Thoracic aorta (tissue), 2 donors: ENCODE results near the gene PERM1. TPM values are rescaled to one million over a fixed set of nuclear protein-coding genes. Genes with fewer than 3 reads are reported as not detected.
A peak's percentile ranks its signal among the peaks of the same experiment; 100 is the strongest.
"Not testable (repeated sequence)": the region's sequence is repeated elsewhere in the genome, so short reads cannot be mapped to it uniquely, and the experiment has no call there.

Source experiments
- ATAC-seq: fragments of 150-250 bp; one replicate; pipeline ENCODE4 v1.8.0; 2017; ENCODE audit warnings: low read depth; ENCODE audit not compliant: insufficient number of reproducible peaks, low FRiP score
- DNase-seq: peaks from one replicate; pipeline ENCODE4 v3.0.0-alpha.2; 2020; ENCODE audit warnings: low spot score
- H3K27ac ChIP-seq, 2 donors: fragments of 200-600 bp; sonication (generic); 1 replicate in 1 of 2; 2 replicates in 1 of 2; pipeline ENCODE4 v1.5.1; 2016; ENCODE audit warnings: mild to moderate bottlenecking in 2 of 2, moderate library complexity in 2 of 2
- H3K27me3 ChIP-seq: fragments of 200-600 bp; sonication (generic); replicated peaks from 2 replicates; pipeline ENCODE4 v1.6.0; 2016; ENCODE audit warnings: mild to moderate bottlenecking; ENCODE audit not compliant: insufficient read depth
- H3K36me3 ChIP-seq: fragments of 200-600 bp; sonication (generic); one replicate; pipeline ENCODE4 v1.5.1; 2016
- H3K4me1 ChIP-seq, 2 donors: fragments of 200-600 bp; sonication (generic); 1 replicate in 1 of 2; 2 replicates in 1 of 2; pipeline versions ENCODE4 v1.5.1 to v1.6.0; 2016; ENCODE audit warnings: low read depth in 2 of 2, mild to moderate bottlenecking in 1 of 2; ENCODE audit not compliant: control insufficient read depth in 1 of 2
- H3K4me3 ChIP-seq: fragments of 200-600 bp; sonication (generic); 2 replicates; pipeline ENCODE4 v1.5.1; 2016; ENCODE audit warnings: mild to moderate bottlenecking
- H3K9me3 ChIP-seq: fragments of 200-600 bp; sonication (generic); 2 replicates; pipeline ENCODE4 v1.5.1; 2016
- CTCF ChIP-seq: fragments of 200-600 bp; sonication (generic); IDR thresholded peaks from one replicate; pipeline ENCODE4 v1.5.1; 2019; ENCODE audit warnings: antibody characterized with exemption
- total RNA-seq, 2 donors: library from RNA; depleted of rRNA; stranded (reverse); fragments of >200 nt; gene quantifications; one replicate each; pipeline versions ENCODE4 v1.1.0 to v1.2.3, GENCODE V29; 2016

Gene PERM1
- total RNA-seq, 2 donors from 2014 or later: 0.54 to 0.99 TPM

GRCh38 chr1:1021010-1021919 lies 39.4 kb upstream of the PERM1 start:
- ATAC-seq (no peak), DNase-seq (no peak)
- H3K9me3 ChIP-seq: no peaks in the 10 kb centered on the region
- no peak overlapping the region for H3K27ac ChIP-seq
- H3K4me3 ChIP-seq: peak overlapping the region; percentile 86
- no peaks in the 10 kb centered on the region for H3K36me3 ChIP-seq
- no peaks in the 10 kb centered on the region for H3K27me3 ChIP-seq
- no peak for TF ChIP-seq CTCF
- H3K4me1 ChIP-seq: peaks cover 8 to 17% of the 10 kb centered on the region in 2 donors

GRCh38 chr1:1020415-1021009 lies 38.6 kb upstream of the PERM1 start:
- DNase-seq (no peak), ATAC-seq (no peak)
- H3K4me3 ChIP-seq: peak overlapping the region; percentile 86
- no peak overlapping the region for H3K27ac ChIP-seq
- peaks cover 8 to 17% of the 10 kb centered on the region in 2 donors for H3K4me1 ChIP-seq
- H3K36me3 ChIP-seq: no peaks in the 10 kb centered on the region
- no peaks in the 10 kb centered on the region for H3K27me3 ChIP-seq
- no peaks in the 10 kb centered on the region for H3K9me3 ChIP-seq
- no peak for TF ChIP-seq CTCF

GRCh38 chr1:1020000-1020404 lies 38.1 kb upstream of the PERM1 start, which contains the start of gene AGRN:
Gene AGRN (plus strand): TSS chr1:1020120. CDS start chr1:1020173, 53 bp downstream.
- ATAC-seq: no peak
- DNase-seq: no peak

GRCh38 chr1:1019122-1019999 lies 37.5 kb upstream of the PERM1 start:
- TF ChIP-seq CTCF: peak; percentile 49
- H3K9me3 ChIP-seq: no peaks in the 10 kb centered on the region
- no peaks in the 10 kb centered on the region for H3K27me3 ChIP-seq
- H3K4me3 ChIP-seq: peak overlapping the region; percentile 86
- no peaks in the 10 kb centered on the region for H3K36me3 ChIP-seq
- ATAC-seq: peak; percentile 87
- H3K4me1 ChIP-seq: peaks cover 8 to 24% of the 10 kb centered on the region in 2 donors
- no peak for DNase-seq
- H3K27ac ChIP-seq: no peak overlapping the region

More at GRCh38 chr1:1020000-1020404, 38.1 kb upstream of the PERM1 start, which contains the start of gene AGRN:
- no peak within 1 kb of the TSS for H3K27ac ChIP-seq
- H3K4me3 ChIP-seq: peak within 1 kb of the TSS; percentile 86
- TF ChIP-seq CTCF: no peak
- H3K36me3 ChIP-seq: no peaks in the 10 kb centered on the region
- H3K4me1 ChIP-seq: peaks cover 8 to 17% of the 10 kb centered on the region in 2 donors
- H3K27me3 ChIP-seq: no peaks in the 10 kb centered on the region
- H3K9me3 ChIP-seq: no peaks in the 10 kb centered on the region

- ATAC-seq: not testable (repeated sequence)
Observed at GRCh38 chr1:1018321-1018685, 36.4 kb upstream of the PERM1 start.

GRCh38 chr1:1017397-1018320 lies 35.8 kb upstream of the PERM1 start:
- not testable (repeated sequence) for H3K4me3 ChIP-seq, H3K36me3 ChIP-seq, ATAC-seq, H3K27ac ChIP-seq, H3K27me3 ChIP-seq, H3K9me3 ChIP-seq, DNase-seq
- peaks cover 15 to 34% of the 10 kb centered on the region in 2 donors for H3K4me1 ChIP-seq

More at GRCh38 chr1:1018321-1018685, 36.4 kb upstream of the PERM1 start:
- not testable (repeated sequence) for H3K27me3 ChIP-seq, H3K9me3 ChIP-seq, H3K36me3 ChIP-seq, H3K4me3 ChIP-seq, H3K27ac ChIP-seq, DNase-seq
- peaks cover 15 to 34% of the 10 kb centered on the region in 2 donors for H3K4me1 ChIP-seq
